T-cell (primary cell): Measurements from ENCODE around the gene ITGBL1. TPM values are rescaled to one million over a fixed set of nuclear protein-coding genes. Genes with fewer than 3 reads are reported as not detected.

Experiments used
- ATAC-seq, 4 experiments: fragments of 200-7000 bp in 3 of 4; fragments of 150-1000 bp in 1 of 4; cut with Tn5 transposase; replicated peaks in 1 of 4; 1 replicate in 3 of 4; 2 replicates in 1 of 4; pipeline ENCODE4 v1.10.0; 2021; ENCODE audit warnings: moderate library complexity in 3 of 4, mild to moderate bottlenecking in 2 of 4, moderate number of reproducible peaks in 1 of 4
- CTCF ChIA-PET, 2 donors: fragments of 300-600 bp; sonication (Branson Sonifier 250); formaldehyde crosslinking; loops; one replicate each; lab custom pipeline; 2022; ENCODE audit warnings: antibody characterized with exemption in 2 of 2; lab: Charles Lee
- POLR2A ChIA-PET, 2 donors: fragments of 300-600 bp; sonication (Branson Sonifier 250); formaldehyde crosslinking; loops; one replicate each; lab custom pipeline; 2022; ENCODE audit warnings: antibody characterized with exemption in 2 of 2; lab: Charles Lee
- DNase-seq, 35 experiments: peaks; one replicate each; pipeline versions ENCODE4 v3.0.0 to v3.0.0-alpha.2; 2013 to 2023
- H3K27ac ChIP-seq: one replicate; pipeline ENCODE4 v1.5.1; 2013; ENCODE audit warnings: low read length
- H3K27me3 ChIP-seq, 2 experiments: replicated peaks in 1 of 2; 1 replicate in 1 of 2; 2 replicates in 1 of 2; pipeline versions ENCODE4 v1.6.1 to v1.7.0; 2013; ENCODE audit warnings: low read length in 1 of 2, mixed read lengths in 1 of 2; ENCODE audit not compliant: control insufficient read depth in 2 of 2, insufficient read depth in 2 of 2; ENCODE audit errors: extremely low read depth in 1 of 2
- H3K36me3 ChIP-seq, 2 donors: 1 replicate in 1 of 2; 2 replicates in 1 of 2; pipeline versions ENCODE4 v1.6.1 to v1.7.0; 2013; ENCODE audit warnings: low read length in 1 of 2; ENCODE audit not compliant: control insufficient read depth in 2 of 2, insufficient read depth in 1 of 2; ENCODE audit errors: extremely low read depth in 1 of 2
- H3K4me1 ChIP-seq, 2 experiments: 1 replicate in 1 of 2; 2 replicates in 1 of 2; pipeline versions ENCODE4 v1.6.1 to v1.7.0; 2013; ENCODE audit warnings: low read length in 2 of 2, mixed read lengths in 1 of 2; ENCODE audit not compliant: insufficient read depth in 2 of 2, control insufficient read depth in 1 of 2; ENCODE audit errors: extremely low read depth in 1 of 2
- H3K4me3 ChIP-seq, 2 donors: 1 replicate in 1 of 2; 2 replicates in 1 of 2; pipeline versions ENCODE4 v1.5.1 to v1.7.0; 2013; ENCODE audit warnings: mild to moderate bottlenecking in 2 of 2, low read length in 1 of 2, moderate library complexity in 1 of 2; ENCODE audit not compliant: control insufficient read depth in 1 of 2; ENCODE audit errors: extremely low read depth in 1 of 2
- H3K9me3 ChIP-seq: 2 replicates; pipeline ENCODE4 v1.7.0; 2013
- H3K27ac Mint-ChIP-seq, 2 donors: one replicate each; pipeline ENCODE4 v1.8.0; 2020 to 2021; ENCODE audit warnings: mild to moderate bottlenecking in 2 of 2, mixed read lengths in 2 of 2
- H3K27me3 Mint-ChIP-seq, 2 donors: one replicate each; pipeline ENCODE4 v1.8.0; 2021 to 2022; ENCODE audit warnings: mixed read lengths in 2 of 2
- H3K36me3 Mint-ChIP-seq: one replicate; pipeline ENCODE4 v1.8.0; 2021; ENCODE audit warnings: mixed read lengths
- H3K4me1 Mint-ChIP-seq, 3 donors: one replicate each; pipeline ENCODE4 v1.8.0; 2020 to 2022; ENCODE audit warnings: mixed read lengths in 3 of 3, mild to moderate bottlenecking in 1 of 3
- H3K4me3 Mint-ChIP-seq, 3 donors: one replicate each; pipeline ENCODE4 v1.8.0; 2020 to 2022; ENCODE audit warnings: mild to moderate bottlenecking in 3 of 3, mixed read lengths in 3 of 3, moderate library complexity in 3 of 3
- H3K9me3 Mint-ChIP-seq, 3 donors: one replicate each; pipeline ENCODE4 v1.8.0; 2020 to 2022; ENCODE audit warnings: mixed read lengths in 3 of 3
- WGBS: methylation state at CpG from one replicate; pipeline ENCODE4 v1.1.5; 2013; ENCODE audit warnings: missing lambda C conversion rate; ENCODE audit not compliant: insufficient coverage; 5-methylcytosine and 5-hydroxymethylcytosine counted together
- total RNA-seq, 35 experiments: library from RNA in 6 of 35; stranded (reverse) in 6 of 35; fragments of 120-200 nt in 1 of 35; gene quantifications; one replicate each; pipeline versions ENCODE4 v1.2.1 to v1.2.4 and lab custom pipeline; 2013 to 2026

ITGBL1 gene
- total RNA-seq, 5 donors from 2014 or later (not counting 1 experiment from before 2014, with no cell fraction given): not detected

DNA sequence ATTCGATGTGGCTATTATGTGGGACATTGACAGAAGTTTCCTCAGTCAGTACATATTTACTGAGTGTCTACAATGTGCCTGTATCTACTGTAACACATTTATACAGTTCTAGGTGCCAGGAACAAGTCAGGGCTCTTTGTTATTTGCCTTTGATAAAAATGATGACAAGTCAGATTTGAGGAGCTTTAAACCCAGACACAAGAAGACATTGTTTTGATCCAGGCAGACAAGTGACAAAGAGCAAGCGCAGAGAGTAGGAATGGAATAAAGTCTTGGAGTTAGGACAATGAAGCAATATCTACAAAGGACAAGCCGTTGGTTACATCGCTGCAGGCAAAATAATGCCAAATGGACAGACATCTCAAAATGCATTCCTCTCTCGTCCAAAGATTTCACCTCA is 70.1 kb downstream of the ITGBL1 start:
- DNase-seq (no peak), ATAC-seq (no peak)
- Mint-ChIP-seq H3K27ac (no peak overlapping the region), H3K9me3 (no peaks in the 10 kb centered on the region), H3K36me3 (no peaks in the 10 kb centered on the region), H3K4me3 (no peak overlapping the region), H3K4me1 (peaks cover 17 to 30% (median 24%) of the 10 kb centered on the region in 3 donors), H3K27me3 (no peaks in the 10 kb centered on the region)
- Histone ChIP-seq H3K4me3 (no peak overlapping the region), H3K27me3 (no peaks in the 10 kb centered on the region), H3K9me3 (no peaks in the 10 kb centered on the region), H3K27ac (no peak overlapping the region), H3K36me3 (no peaks in the 10 kb centered on the region), H3K4me1 (peaks cover 0 to 13% of the 10 kb centered on the region in 2 experiments)
- 100% methylated on average over 2 of the region's 5 CpGs for WGBS
- ChIA-PET POLR2A (no interaction called here), CTCF (no interaction called here)

DNA sequence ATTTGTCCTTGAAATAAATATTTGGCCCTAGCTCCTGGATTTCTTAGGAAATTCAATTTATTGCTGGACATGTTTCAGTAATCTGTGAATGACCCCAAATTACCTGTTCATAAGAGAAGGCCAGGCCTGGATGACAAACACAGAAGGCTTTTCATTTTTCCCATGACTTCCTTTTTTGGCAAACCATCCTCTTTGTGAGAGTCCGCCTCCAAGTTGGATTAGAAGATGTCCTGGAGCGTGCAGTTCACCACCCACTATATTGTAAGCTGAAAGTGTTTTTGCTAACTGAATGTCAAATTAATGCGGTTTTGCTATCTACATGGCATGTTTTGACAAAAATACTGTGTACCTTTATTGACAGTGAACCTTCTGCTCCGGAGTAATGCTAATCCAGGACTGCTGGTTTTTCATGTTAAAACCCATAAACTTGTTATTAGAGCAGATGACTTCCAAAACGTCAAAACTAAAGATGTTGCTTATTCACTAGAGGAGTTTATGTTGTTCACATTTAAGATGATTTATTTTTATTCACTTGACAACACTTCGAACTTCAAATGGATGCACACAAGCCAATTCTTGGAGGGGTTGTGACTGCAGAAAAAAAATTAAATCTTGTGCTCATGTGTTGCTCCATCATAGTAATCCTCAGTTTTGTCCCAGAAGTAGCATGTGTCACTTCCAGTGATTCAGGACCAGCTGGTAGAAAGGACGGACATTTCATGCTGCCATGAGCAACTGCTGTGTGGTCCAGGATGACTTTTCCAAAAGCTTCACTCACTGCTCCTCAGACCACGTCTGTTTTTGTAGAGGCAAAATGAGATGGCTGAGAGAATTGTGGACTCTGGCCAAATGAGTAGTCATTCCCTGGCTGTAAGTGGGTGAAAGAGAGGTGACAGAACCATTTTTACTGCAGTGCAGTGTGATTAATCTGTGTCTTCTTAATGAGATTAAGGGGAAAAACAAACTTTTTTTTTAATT is 71.0 kb downstream of the ITGBL1 start:
- H3K4me3 Mint-ChIP-seq: no peak overlapping the region
- H3K9me3 ChIP-seq: no peaks in the 10 kb centered on the region
- no peak overlapping the region for H3K27ac ChIP-seq
- 100% methylated on average over 1 of the region's 8 CpGs for WGBS
- ChIA-PET POLR2A (no interaction called here), CTCF (no interaction called here)
- no peaks in the 10 kb centered on the region for H3K36me3 Mint-ChIP-seq
- ATAC-seq (no peak), DNase-seq (no peak)
- no peak overlapping the region for H3K27ac Mint-ChIP-seq
- H3K4me1 Mint-ChIP-seq: peaks cover 17 to 30% (median 24%) of the 10 kb centered on the region in 3 donors
- H3K4me1 ChIP-seq: peaks cover 0 to 13% of the 10 kb centered on the region in 2 experiments
- no peaks in the 10 kb centered on the region for H3K36me3 ChIP-seq
- no peak overlapping the region for H3K4me3 ChIP-seq
- H3K27me3 Mint-ChIP-seq: no peaks in the 10 kb centered on the region
- no peaks in the 10 kb centered on the region for H3K27me3 ChIP-seq
- H3K9me3 Mint-ChIP-seq: no peaks in the 10 kb centered on the region

DNA sequence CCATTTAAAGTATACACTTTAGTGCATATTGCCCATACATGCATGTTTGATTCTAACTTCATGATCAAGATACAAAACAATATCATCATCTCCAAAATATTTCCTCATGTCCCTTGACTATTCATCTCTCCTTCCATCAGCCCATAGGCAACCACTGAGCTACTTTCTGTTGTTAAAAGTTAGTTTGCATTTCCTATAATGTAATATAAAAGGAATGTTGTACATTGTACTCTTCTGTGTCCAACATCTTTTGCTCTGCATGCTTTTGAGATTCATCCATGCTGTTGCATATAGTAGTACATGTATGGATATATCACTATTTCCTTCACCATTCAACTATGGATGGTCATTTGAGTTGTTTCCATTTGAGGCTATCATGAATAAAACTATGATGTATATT is 74.7 kb downstream of the ITGBL1 start:
- DNase-seq (no peak), ATAC-seq (no peak)
- Mint-ChIP-seq H3K4me1 (peaks cover 0 to 6% (median 4%) of the 10 kb centered on the region in 3 donors), H3K9me3 (no peaks in the 10 kb centered on the region), H3K27ac (no peak overlapping the region), H3K27me3 (peaks cover 8 to 10% of the 10 kb centered on the region in 2 donors), H3K36me3 (no peaks in the 10 kb centered on the region), H3K4me3 (no peak overlapping the region)
- Histone ChIP-seq H3K4me1 (no peaks in the 10 kb centered on the region), H3K9me3 (no peaks in the 10 kb centered on the region), H3K36me3 (no peaks in the 10 kb centered on the region), H3K27me3 (no peaks in the 10 kb centered on the region), H3K27ac (no peak overlapping the region), H3K4me3 (no peak overlapping the region)
- POLR2A ChIA-PET: no interaction called here
- CTCF ChIA-PET: interaction anchor here (0.6 to 0.9 kb wide), 2 partner anchors 9 to 96 kb away, joined by 3 read pairs; no protein-coding TSS in a partner anchor

DNA sequence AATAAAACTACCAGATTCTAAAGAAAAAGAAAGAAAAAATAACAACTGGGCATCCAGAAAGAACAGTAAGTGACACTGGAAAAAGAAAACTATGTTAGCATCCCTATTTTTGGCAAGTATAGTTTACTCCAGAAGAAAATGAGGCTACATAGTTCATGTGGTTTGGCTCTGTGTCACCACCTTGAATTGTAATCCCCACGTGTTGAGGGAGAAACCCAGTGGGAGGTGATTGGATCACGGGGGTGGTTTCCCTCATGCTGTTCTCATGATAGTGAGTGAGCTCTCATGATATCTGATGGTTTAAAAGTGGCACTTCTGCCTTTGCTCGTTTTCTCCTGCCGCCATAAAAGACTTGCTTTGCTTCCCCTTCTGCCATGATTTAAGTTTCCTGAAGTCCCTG is 76.9 kb downstream of the ITGBL1 start:
- CTCF ChIA-PET: no interaction called here
- H3K27me3 ChIP-seq: no peaks in the 10 kb centered on the region
- H3K9me3 Mint-ChIP-seq: no peaks in the 10 kb centered on the region
- no peaks in the 10 kb centered on the region for H3K36me3 ChIP-seq
- no peak overlapping the region for H3K27ac ChIP-seq
- DNase-seq (peak in 1 of 35 experiments; percentile 6), ATAC-seq (no peak)
- H3K4me3 Mint-ChIP-seq: no peak overlapping the region
- POLR2A ChIA-PET: no interaction called here
- H3K27ac Mint-ChIP-seq: no peak overlapping the region
- no peaks in the 10 kb centered on the region for H3K36me3 Mint-ChIP-seq
- 35% methylated on average over 2 of the region's 4 CpGs for WGBS
- H3K4me3 ChIP-seq: no peak overlapping the region
- no peaks in the 10 kb centered on the region for H3K4me1 ChIP-seq
- H3K27me3 Mint-ChIP-seq: peaks cover 12 to 15% of the 10 kb centered on the region in 2 donors
- no peaks in the 10 kb centered on the region for H3K9me3 ChIP-seq
- peaks cover 0 to 2% (median 0%) of the 10 kb centered on the region in 3 donors for H3K4me1 Mint-ChIP-seq

DNA sequence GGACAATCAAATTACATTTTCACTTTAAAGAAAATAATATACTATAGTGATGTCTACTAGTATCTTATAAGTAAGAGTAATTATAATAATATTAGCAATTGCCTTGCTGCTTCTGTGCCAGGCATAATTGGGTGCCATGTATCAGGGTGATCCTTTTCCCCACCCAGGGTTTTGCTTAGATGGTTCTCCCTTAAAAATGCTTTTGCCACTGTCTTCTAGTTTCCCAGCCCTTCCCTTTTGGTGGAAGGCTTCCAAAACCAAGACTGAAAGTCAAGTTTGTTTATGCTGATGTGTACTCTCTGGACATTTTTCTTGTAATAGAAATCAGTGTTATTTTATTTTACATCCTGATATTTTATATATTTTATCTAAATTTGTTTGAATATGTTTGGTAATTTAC is 77.8 kb downstream of the ITGBL1 start:
- Mint-ChIP-seq H3K9me3 (no peaks in the 10 kb centered on the region), H3K27me3 (peaks cover 12 to 15% of the 10 kb centered on the region in 2 donors), H3K4me3 (no peak overlapping the region), H3K27ac (no peak overlapping the region), H3K36me3 (no peaks in the 10 kb centered on the region), H3K4me1 (peaks cover 0 to 2% (median 0%) of the 10 kb centered on the region in 3 donors)
- Histone ChIP-seq H3K36me3 (no peaks in the 10 kb centered on the region), H3K27me3 (no peaks in the 10 kb centered on the region), H3K9me3 (no peaks in the 10 kb centered on the region), H3K4me1 (no peaks in the 10 kb centered on the region), H3K4me3 (no peak overlapping the region), H3K27ac (no peak overlapping the region)
- ChIA-PET CTCF (no interaction called here), POLR2A (no interaction called here)
- no peak for DNase-seq
- no peak for ATAC-seq

DNA sequence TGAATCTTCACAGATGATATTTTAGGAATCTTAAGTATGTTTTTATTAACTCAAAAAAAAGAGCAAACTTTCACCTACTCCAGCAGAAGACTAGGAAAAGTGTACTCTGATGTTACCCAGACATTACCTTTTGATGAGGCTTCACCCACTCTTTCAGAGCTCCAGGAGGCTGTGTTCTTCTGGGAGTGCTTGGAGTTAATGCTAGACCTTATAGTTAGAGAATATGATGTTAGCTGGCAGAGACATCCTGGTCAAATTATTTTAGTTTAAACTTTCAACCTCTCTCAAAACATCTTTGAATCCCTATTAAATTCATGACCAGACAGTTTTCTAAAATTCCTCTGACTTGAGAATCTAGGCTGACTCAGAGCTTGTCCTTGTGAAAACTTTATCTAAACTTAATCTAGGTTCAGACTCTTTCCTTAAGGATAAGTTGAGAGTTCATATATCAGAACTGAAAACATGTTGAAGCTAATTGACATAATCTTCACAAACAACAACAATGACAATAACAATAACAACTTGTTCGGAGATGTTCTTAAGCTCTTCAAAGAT is 82.8 kb downstream of the ITGBL1 start:
- no peak overlapping the region for H3K4me3 ChIP-seq
- POLR2A ChIA-PET: no interaction called here
- Mint-ChIP-seq H3K27me3 (peaks cover 4 to 10% of the 10 kb centered on the region in 2 donors), H3K27ac (no peak overlapping the region), H3K36me3 (no peaks in the 10 kb centered on the region), H3K4me1 (no peaks in the 10 kb centered on the region), H3K4me3 (no peak overlapping the region), H3K9me3 (peaks cover 0 to under 1% (median 0%) of the 10 kb centered on the region in 3 donors)
- no CpG with 5 or more reads among the region's 1 CpG for WGBS
- CTCF ChIA-PET: interaction anchor here in 1 of 2 donors (0.6 to 1.2 kb wide), 2 partner anchors 9 to 54 kb away, joined by 3 read pairs; no protein-coding TSS in a partner anchor
- no peaks in the 10 kb centered on the region for H3K27me3 ChIP-seq
- ATAC-seq (no peak), DNase-seq (no peak)
- no peaks in the 10 kb centered on the region for H3K4me1 ChIP-seq
- no peaks in the 10 kb centered on the region for H3K36me3 ChIP-seq
- H3K27ac ChIP-seq: no peak overlapping the region
- H3K9me3 ChIP-seq: no peaks in the 10 kb centered on the region
